ENCODE results near the gene PLAC9.

DNA sequence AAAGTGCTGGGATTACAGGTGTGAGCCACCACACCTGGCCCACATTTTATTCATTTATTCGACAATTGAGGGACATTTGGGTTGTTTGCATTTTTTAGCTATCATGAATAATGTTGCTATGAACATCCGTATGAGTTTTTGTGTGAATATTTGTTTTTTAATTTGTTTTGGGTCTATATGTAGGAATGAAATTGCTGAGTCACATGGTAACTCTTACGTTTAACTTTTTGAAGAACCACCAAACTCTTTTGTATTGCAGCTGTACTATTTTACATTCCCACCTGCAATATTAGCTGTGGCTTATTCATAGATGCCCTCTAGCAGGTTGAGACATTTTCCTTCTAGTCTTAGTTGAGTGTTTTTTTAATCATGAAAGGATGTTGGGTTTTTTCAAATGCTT is 14.4 kb downstream of the PLAC9 start:
- TF ChIP-seq, protein P1, sequence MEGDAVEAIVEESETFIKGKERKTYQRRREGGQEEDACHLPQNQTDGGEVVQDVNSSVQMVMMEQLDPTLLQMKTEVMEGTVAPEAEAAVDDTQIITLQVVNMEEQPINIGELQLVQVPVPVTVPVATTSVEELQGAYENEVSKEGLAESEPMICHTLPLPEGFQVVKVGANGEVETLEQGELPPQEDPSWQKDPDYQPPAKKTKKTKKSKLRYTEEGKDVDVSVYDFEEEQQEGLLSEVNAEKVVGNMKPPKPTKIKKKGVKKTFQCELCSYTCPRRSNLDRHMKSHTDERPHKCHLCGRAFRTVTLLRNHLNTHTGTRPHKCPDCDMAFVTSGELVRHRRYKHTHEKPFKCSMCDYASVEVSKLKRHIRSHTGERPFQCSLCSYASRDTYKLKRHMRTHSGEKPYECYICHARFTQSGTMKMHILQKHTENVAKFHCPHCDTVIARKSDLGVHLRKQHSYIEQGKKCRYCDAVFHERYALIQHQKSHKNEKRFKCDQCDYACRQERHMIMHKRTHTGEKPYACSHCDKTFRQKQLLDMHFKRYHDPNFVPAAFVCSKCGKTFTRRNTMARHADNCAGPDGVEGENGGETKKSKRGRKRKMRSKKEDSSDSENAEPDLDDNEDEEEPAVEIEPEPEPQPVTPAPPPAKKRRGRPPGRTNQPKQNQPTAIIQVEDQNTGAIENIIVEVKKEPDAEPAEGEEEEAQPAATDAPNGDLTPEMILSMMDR (IDR thresholded peaks at IDR 0.05): no peak
- no peak for TF ChIP-seq EP300 (IDR thresholded peaks at IDR 0.05)
